Neural progenitor cell (in vitro differentiated cells): Measurements from ENCODE around the gene CFAP20DC. TPM values are rescaled to one million over a fixed set of nuclear protein-coding genes. Genes with fewer than 3 reads are reported as not detected.

ENCODE experiments used
- DNase-seq: peaks from one replicate; pipeline ENCODE4 v3.0.0-alpha.2; 2016; ENCODE audit warnings: low spot score
- H2AFZ ChIP-seq: fragments of 200-600 bp; sonication (generic); replicated peaks from 2 replicates; pipeline ENCODE4 v1.6.1; 2016; ENCODE audit warnings: antibody characterized with exemption
- H3F3A ChIP-seq: fragments of 200-600 bp; sonication (generic); 2 replicates; pipeline ENCODE4 v1.6.1; 2016; ENCODE audit warnings: antibody characterized with exemption, low read depth
- H3K27ac ChIP-seq: fragments of 200-600 bp; sonication (generic); 2 replicates; pipeline ENCODE4 v1.5.1; 2016; ENCODE audit warnings: mild to moderate bottlenecking
- H3K27me3 ChIP-seq: fragments of 200-600 bp; sonication (generic); 2 replicates; pipeline ENCODE4 v1.6.1; 2016; ENCODE audit warnings: mild to moderate bottlenecking, moderate library complexity
- H3K36me3 ChIP-seq: fragments of 200-600 bp; sonication (generic); 2 replicates; pipeline ENCODE4 v1.5.1; 2016
- H3K4me1 ChIP-seq: fragments of 200-600 bp; sonication (generic); 2 replicates; pipeline ENCODE4 v1.6.1; 2016; ENCODE audit warnings: mixed run types
- H3K4me2 ChIP-seq: fragments of 200-600 bp; sonication (generic); 2 replicates; pipeline ENCODE4 v1.6.1; 2016
- H3K4me3 ChIP-seq: fragments of 200-600 bp; sonication (generic); 2 replicates; pipeline ENCODE4 v1.5.1; 2016
- H3K79me2 ChIP-seq: fragments of 200-600 bp; sonication (generic); 2 replicates; pipeline ENCODE4 v1.6.1; 2016; ENCODE audit warnings: low read depth
- H3K9ac ChIP-seq: fragments of 200-600 bp; sonication (generic); 2 replicates; pipeline ENCODE4 v1.6.1; 2016
- H3K9me3 ChIP-seq: fragments of 200-600 bp; sonication (generic); 2 replicates; pipeline ENCODE4 v1.5.1; 2016; ENCODE audit warnings: low read depth
- H4K20me1 ChIP-seq: fragments of 200-600 bp; sonication (generic); 2 replicates; pipeline ENCODE4 v1.6.1; 2016; ENCODE audit warnings: low read depth
- H3K27ac Mint-ChIP-seq: 3 replicates; pipeline ENCODE4 v1.8.0; 2021; ENCODE audit warnings: mixed read lengths
- H3K27me3 Mint-ChIP-seq: 2 replicates; pipeline ENCODE4 v1.8.0; 2022; ENCODE audit warnings: low read depth, mild to moderate bottlenecking, inconsistent platforms, moderate library complexity, mixed read lengths; ENCODE audit not compliant: insufficient read depth
- H3K36me3 Mint-ChIP-seq: 3 replicates; pipeline ENCODE4 v1.8.0; 2021; ENCODE audit warnings: mixed read lengths
- H3K4me1 Mint-ChIP-seq: 3 replicates; pipeline ENCODE4 v1.8.0; 2021; ENCODE audit warnings: mixed read lengths
- H3K4me3 Mint-ChIP-seq: 3 replicates; pipeline ENCODE4 v1.8.0; 2021; ENCODE audit warnings: mild to moderate bottlenecking, moderate library complexity, mixed read lengths
- H3K9me3 Mint-ChIP-seq: 3 replicates; pipeline ENCODE4 v1.8.0; 2020; ENCODE audit warnings: mixed read lengths
- EZH2 ChIP-seq: fragments of 200-600 bp; sonication (generic); IDR thresholded peaks from 2 replicates; pipeline ENCODE4 v1.6.1; 2017; ENCODE audit warnings: antibody characterized with exemption, mild to moderate bottlenecking, moderate library complexity
- EZH2phosphoT487 ChIP-seq: fragments of 200-600 bp; sonication (generic); IDR thresholded peaks from 2 replicates; pipeline ENCODE4 v1.6.1; 2017; ENCODE audit warnings: antibody characterized with exemption
- total RNA-seq: library from RNA; depleted of rRNA; stranded (reverse); fragments of >200 nt; gene quantifications from 2 replicates; pipeline ENCODE4 v1.2.3, GENCODE V29; 2015; ENCODE audit warnings: low replicate concordance
- TF ChIP-seq, protein P1 (sequence below): fragments of 200-600 bp; sonication (generic); IDR thresholded peaks from 2 replicates; pipeline ENCODE4 v1.5.1; 2017; ENCODE audit warnings: antibody characterized with exemption, mild to moderate bottlenecking

The CFAP20DC gene
- total RNA-seq, 1 donor from 2014 or later = 14.0 TPM

DNA sequence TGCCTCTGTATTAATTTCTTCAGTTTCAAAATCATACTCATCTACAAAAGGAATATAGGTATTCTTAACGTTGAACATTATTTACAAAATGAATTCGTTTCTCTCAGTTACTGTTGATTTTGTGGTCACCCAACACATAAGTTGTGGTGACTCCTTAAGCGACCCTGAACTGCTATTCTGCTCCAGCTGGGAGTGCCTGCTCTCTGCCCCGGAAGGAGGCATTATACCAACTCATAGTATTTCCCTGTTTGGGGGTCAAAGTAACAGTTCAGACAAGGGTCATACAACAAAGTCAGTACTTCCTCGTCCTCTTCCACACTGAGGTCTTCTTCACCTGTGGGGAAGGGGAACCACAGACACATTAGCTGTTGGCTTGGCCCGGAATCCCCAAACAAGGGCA is 307.6 kb downstream of the CFAP20DC start:
- Histone ChIP-seq H4K20me1 (no peaks in the 10 kb centered on the region), H3K4me3 (no peak overlapping the region), H3K9ac (no peak overlapping the region), H3K9me3 (no peaks in the 10 kb centered on the region), H2AFZ (no peak overlapping the region), H3K4me1 (no peaks in the 10 kb centered on the region), H3K79me2 (no peaks in the 10 kb centered on the region), H3K27me3 (no peaks in the 10 kb centered on the region), H3K36me3 (no peaks in the 10 kb centered on the region), H3K4me2 (no peak overlapping the region), H3F3A (no peaks in the 10 kb centered on the region), H3K27ac (no peak overlapping the region)
- Mint-ChIP-seq H3K9me3 (no peaks in the 10 kb centered on the region), H3K4me1 (no peaks in the 10 kb centered on the region), H3K27me3 (no peaks in the 10 kb centered on the region), H3K4me3 (no peak overlapping the region), H3K36me3 (no peaks in the 10 kb centered on the region), H3K27ac (no peak overlapping the region)
- DNase-seq = no peak
- TF ChIP-seq EZH2 (no peak), EZH2phosphoT487 (no peak)
- TF ChIP-seq, protein P1, sequence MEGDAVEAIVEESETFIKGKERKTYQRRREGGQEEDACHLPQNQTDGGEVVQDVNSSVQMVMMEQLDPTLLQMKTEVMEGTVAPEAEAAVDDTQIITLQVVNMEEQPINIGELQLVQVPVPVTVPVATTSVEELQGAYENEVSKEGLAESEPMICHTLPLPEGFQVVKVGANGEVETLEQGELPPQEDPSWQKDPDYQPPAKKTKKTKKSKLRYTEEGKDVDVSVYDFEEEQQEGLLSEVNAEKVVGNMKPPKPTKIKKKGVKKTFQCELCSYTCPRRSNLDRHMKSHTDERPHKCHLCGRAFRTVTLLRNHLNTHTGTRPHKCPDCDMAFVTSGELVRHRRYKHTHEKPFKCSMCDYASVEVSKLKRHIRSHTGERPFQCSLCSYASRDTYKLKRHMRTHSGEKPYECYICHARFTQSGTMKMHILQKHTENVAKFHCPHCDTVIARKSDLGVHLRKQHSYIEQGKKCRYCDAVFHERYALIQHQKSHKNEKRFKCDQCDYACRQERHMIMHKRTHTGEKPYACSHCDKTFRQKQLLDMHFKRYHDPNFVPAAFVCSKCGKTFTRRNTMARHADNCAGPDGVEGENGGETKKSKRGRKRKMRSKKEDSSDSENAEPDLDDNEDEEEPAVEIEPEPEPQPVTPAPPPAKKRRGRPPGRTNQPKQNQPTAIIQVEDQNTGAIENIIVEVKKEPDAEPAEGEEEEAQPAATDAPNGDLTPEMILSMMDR = no peak

GRCh38 chr3:58737644-58738043 is 312.2 kb downstream of the CFAP20DC start:
- H3K36me3 ChIP-seq = no peaks in the 10 kb centered on the region
- H3K36me3 Mint-ChIP-seq = no peaks in the 10 kb centered on the region
- no peaks in the 10 kb centered on the region for H3K27me3 ChIP-seq
- DNase-seq = no peak
- no peak overlapping the region for H3K4me2 ChIP-seq
- no peaks in the 10 kb centered on the region for H3K9me3 ChIP-seq
- no peaks in the 10 kb centered on the region for H3F3A ChIP-seq
- H2AFZ ChIP-seq = no peak overlapping the region
- H4K20me1 ChIP-seq = no peaks in the 10 kb centered on the region
- no peaks in the 10 kb centered on the region for H3K9me3 Mint-ChIP-seq
- H3K27me3 Mint-ChIP-seq = no peaks in the 10 kb centered on the region
- H3K4me1 Mint-ChIP-seq = no peaks in the 10 kb centered on the region
- no peak overlapping the region for H3K4me3 ChIP-seq
- no peaks in the 10 kb centered on the region for H3K79me2 ChIP-seq
- no peak overlapping the region for H3K27ac ChIP-seq
- no peak overlapping the region for H3K4me3 Mint-ChIP-seq
- H3K4me1 ChIP-seq = no peaks in the 10 kb centered on the region
- no peak for TF ChIP-seq EZH2
- no peak for TF ChIP-seq EZH2phosphoT487
- H3K9ac ChIP-seq = no peak overlapping the region
- no peak overlapping the region for H3K27ac Mint-ChIP-seq

- H3K27me3 Mint-ChIP-seq = peaks cover 2% of the 10 kb centered on the region
- no peaks in the 10 kb centered on the region for H3K4me1 Mint-ChIP-seq
Observed at GRCh38 chr3:58731673-58732072, 318.2 kb downstream of the CFAP20DC start.

DNA sequence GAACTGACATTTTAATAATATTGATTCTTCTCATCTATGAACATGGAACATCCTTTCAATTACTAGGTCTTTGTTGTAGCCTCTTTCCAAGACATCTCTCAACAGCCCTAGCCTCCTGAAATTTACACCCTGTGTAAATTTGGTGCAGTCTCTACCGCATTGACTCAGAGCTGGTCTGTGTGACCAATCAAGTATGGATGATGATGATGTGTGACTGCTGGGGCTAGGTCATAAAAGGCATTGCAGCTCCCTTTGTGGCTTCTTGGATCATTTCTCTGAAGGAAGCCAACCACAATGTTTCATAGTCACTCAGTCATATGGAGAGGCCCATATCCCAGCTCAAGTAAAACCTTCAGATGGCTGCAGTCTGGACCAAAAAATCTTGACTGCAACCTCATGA is 321.1 kb downstream of the CFAP20DC start:
- Histone ChIP-seq H2AFZ (no peak overlapping the region), H3F3A (no peaks in the 10 kb centered on the region), H3K27ac (no peak overlapping the region), H3K4me1 (peaks cover 6% of the 10 kb centered on the region), H3K79me2 (no peaks in the 10 kb centered on the region), H3K4me2 (no peak overlapping the region), H3K9ac (no peak overlapping the region), H3K9me3 (no peaks in the 10 kb centered on the region), H3K36me3 (no peaks in the 10 kb centered on the region), H3K4me3 (no peak overlapping the region), H4K20me1 (no peaks in the 10 kb centered on the region), H3K27me3 (no peaks in the 10 kb centered on the region)
- no peaks in the 10 kb centered on the region for H3K36me3 Mint-ChIP-seq
- H3K4me3 Mint-ChIP-seq = no peak overlapping the region
- H3K27me3 Mint-ChIP-seq = peaks cover 4% of the 10 kb centered on the region
- H3K27ac Mint-ChIP-seq = no peak overlapping the region
- H3K4me1 Mint-ChIP-seq = peaks cover 4% of the 10 kb centered on the region
- DNase-seq = no peak
- TF ChIP-seq, protein P1 = no peak
- no peak for TF ChIP-seq EZH2
- TF ChIP-seq EZH2phosphoT487 = no peak
- no peaks in the 10 kb centered on the region for H3K9me3 Mint-ChIP-seq

More at GRCh38 chr3:58731673-58732072, 318.2 kb downstream of the CFAP20DC start:
- H3F3A ChIP-seq = no peaks in the 10 kb centered on the region
- H3K4me3 ChIP-seq = no peak overlapping the region
- H3K9ac ChIP-seq = no peak overlapping the region
- Mint-ChIP-seq H3K9me3 (no peaks in the 10 kb centered on the region), H3K36me3 (no peaks in the 10 kb centered on the region), H3K4me3 (no peak overlapping the region), H3K27ac (no peak overlapping the region)
- DNase-seq = no peak
- no peak for TF ChIP-seq EZH2phosphoT487
- TF ChIP-seq, protein P1 = no peak
- no peak for TF ChIP-seq EZH2
- no peaks in the 10 kb centered on the region for H4K20me1 ChIP-seq
- no peaks in the 10 kb centered on the region for H3K27me3 ChIP-seq
- no peaks in the 10 kb centered on the region for H3K4me1 ChIP-seq
- no peaks in the 10 kb centered on the region for H3K9me3 ChIP-seq
- no peaks in the 10 kb centered on the region for H3K36me3 ChIP-seq
- no peak overlapping the region for H2AFZ ChIP-seq
- H3K79me2 ChIP-seq = no peaks in the 10 kb centered on the region
- H3K27ac ChIP-seq = no peak overlapping the region
- H3K4me2 ChIP-seq = no peak overlapping the region
